Measurements from ENCODE around the gene TST. TPM values are rescaled to one million over a fixed set of nuclear protein-coding genes. Genes with fewer than 3 reads are reported as not detected.

Gene TST
- total and polyA plus RNA-seq, 10 of the 15 experiments (the other 5 are each of a cell fraction or from before 2014, with no cell fraction given) = 2.4 to 24.6 (median 10.4) TPM

- TF ChIP-seq, protein P1, sequence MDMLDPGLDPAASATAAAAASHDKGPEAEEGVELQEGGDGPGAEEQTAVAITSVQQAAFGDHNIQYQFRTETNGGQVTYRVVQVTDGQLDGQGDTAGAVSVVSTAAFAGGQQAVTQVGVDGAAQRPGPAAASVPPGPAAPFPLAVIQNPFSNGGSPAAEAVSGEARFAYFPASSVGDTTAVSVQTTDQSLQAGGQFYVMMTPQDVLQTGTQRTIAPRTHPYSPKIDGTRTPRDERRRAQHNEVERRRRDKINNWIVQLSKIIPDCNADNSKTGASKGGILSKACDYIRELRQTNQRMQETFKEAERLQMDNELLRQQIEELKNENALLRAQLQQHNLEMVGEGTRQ (IDR thresholded peaks at IDR 0.05; ENCODE audit: borderline replicate concordance, low read depth, low read length) = no peak
- TF ChIP-seq, protein P2, sequence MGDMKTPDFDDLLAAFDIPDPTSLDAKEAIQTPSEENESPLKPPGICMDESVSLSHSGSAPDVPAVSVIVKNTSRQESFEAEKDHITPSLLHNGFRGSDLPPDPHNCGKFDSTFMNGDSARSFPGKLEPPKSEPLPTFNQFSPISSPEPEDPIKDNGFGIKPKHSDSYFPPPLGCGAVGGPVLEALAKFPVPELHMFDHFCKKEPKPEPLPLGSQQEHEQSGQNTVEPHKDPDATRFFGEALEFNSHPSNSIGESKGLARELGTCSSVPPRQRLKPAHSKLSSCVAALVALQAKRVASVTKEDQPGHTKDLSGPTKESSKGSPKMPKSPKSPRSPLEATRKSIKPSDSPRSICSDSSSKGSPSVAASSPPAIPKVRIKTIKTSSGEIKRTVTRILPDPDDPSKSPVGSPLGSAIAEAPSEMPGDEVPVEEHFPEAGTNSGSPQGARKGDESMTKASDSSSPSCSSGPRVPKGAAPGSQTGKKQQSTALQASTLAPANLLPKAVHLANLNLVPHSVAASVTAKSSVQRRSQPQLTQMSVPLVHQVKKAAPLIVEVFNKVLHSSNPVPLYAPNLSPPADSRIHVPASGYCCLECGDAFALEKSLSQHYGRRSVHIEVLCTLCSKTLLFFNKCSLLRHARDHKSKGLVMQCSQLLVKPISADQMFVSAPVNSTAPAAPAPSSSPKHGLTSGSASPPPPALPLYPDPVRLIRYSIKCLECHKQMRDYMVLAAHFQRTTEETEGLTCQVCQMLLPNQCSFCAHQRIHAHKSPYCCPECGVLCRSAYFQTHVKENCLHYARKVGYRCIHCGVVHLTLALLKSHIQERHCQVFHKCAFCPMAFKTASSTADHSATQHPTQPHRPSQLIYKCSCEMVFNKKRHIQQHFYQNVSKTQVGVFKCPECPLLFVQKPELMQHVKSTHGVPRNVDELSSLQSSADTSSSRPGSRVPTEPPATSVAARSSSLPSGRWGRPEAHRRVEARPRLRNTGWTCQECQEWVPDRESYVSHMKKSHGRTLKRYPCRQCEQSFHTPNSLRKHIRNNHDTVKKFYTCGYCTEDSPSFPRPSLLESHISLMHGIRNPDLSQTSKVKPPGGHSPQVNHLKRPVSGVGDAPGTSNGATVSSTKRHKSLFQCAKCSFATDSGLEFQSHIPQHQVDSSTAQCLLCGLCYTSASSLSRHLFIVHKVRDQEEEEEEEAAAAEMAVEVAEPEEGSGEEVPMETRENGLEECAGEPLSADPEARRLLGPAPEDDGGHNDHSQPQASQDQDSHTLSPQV (IDR thresholded peaks at IDR 0.05) = no peak
These were observed 20.5 kb downstream of the TST start (continued) for GRCh38 chr22:36998620-36999351.

DNA sequence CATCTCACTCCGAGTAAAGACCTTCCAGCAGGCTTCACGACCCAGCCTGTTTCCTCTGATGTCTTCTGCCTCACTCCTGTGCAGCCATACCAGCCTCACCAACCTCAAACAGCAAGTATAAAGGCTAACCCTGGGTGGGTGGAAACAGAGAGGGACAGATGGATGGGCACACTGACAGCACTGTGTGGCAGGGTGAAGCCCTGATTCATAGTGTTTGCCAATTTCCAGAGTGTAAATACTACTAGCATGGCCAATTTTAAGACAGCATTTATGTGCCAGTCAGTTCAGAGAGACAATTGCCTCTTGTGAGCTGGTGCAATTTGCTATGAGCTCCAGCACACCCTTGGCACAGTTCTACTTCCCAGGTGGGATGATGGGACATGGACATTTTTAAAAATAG is 21.5 kb downstream of the TST start:
- Histone ChIP-seq H3K27ac (ENCODE audit: control insufficient read depth, insufficient read depth) (no peak overlapping the region), H3K27me3 (replicated peaks in 1 of 2; ENCODE audit: control insufficient read depth in 2 of 2, insufficient read depth in 2 of 2, low read length in 1 of 2) (peaks cover 0 to 3% of the 10 kb centered on the region in 2 experiments; a peak in 2 of 4 replicates), H3K9me3 (replicated peaks; ENCODE audit: control insufficient read depth, insufficient read depth, low read length) (no peaks in the 10 kb centered on the region), H3K79me2 (ENCODE audit: control insufficient read depth, insufficient read depth, low read length) (no peaks in the 10 kb centered on the region), H3K36me3 (ENCODE audit: control insufficient read depth in 2 of 2, insufficient read depth in 2 of 2, low read length in 1 of 2) (no peaks in the 10 kb centered on the region), H3K4me3 (no peak overlapping the region), H3K4me2 (ENCODE audit: control insufficient read depth, insufficient read depth) (no peak overlapping the region), H2AFZ (ENCODE audit: control insufficient read depth, low read depth, low read length) (no peak overlapping the region), H3K4me1 (ENCODE audit: control insufficient read depth, insufficient read depth, low read length) (no peaks in the 10 kb centered on the region), H4K20me1 (ENCODE audit: control insufficient read depth, insufficient read depth) (no peaks in the 10 kb centered on the region), H3K9ac (ENCODE audit: control insufficient read depth, insufficient read depth, low read length) (no peak overlapping the region)
- WGBS (ENCODE audit: insufficient coverage, insufficient replicate concordance, low lambda C conversion rate, missing lambda C conversion rate) = 16% methylated on average over 2 of the region's 2 CpGs
- in situ Hi-C loops (cut with MboI) = no loop called here
- no TSS peak for BruUV-seq (replicated peaks)
- no peak for FAIRE-seq
- ATAC-seq = no peak
- ChIA-PET POLR2A (no interaction called here), RAD21 (ENCODE audit: unreplicated experiment) (no interaction called here), CTCF (interaction anchor here (0.7 to 2.5 kb wide), 7 partner anchors 14 to 236 kb away, joined by 3 to 8 read pairs (median 3); no protein-coding TSS in a partner anchor), SMC1A (ENCODE audit: uncharacterized antibody, unreplicated experiment) (no interaction called here)
- DNase-seq (ENCODE audit: low read depth, low spot score) = no peak
- intact Hi-C loops (cut with micrococcal nuclease; ENCODE audit: unreplicated experiment) = no loop called here
- TF ChIP-seq CBX3 (IDR thresholded peaks at IDR 0.05; ENCODE audit: borderline replicate concordance, low read depth) = no peak
- no peak for TF ChIP-seq LARP7 (IDR thresholded peaks at IDR 0.05)
- TF ChIP-seq PAX5 (IDR thresholded peaks at IDR 0.05; ENCODE audit: borderline replicate concordance, low read depth, low read length) = no peak
- no peak for TF ChIP-seq HDAC2 (IDR thresholded peaks at IDR 0.05)
- no peak for TF ChIP-seq PBX3 (IDR thresholded peaks at IDR 0.05; ENCODE audit: insufficient replicate concordance, low read depth, low read length)
- TF ChIP-seq NR2C2 (IDR thresholded peaks at IDR 0.05; ENCODE audit: borderline replicate concordance, control insufficient read depth, insufficient read length, low read depth) = no peak
- TF ChIP-seq IRF3 (IDR thresholded peaks at IDR 0.05) = no peak
- no peak for TF ChIP-seq HDGF (IDR thresholded peaks at IDR 0.05)
- TF ChIP-seq RELA (IDR thresholded peaks at IDR 0.05; ENCODE audit: borderline replicate concordance, partially characterized antibody) = no peak
- TF ChIP-seq ZSCAN29 (IDR thresholded peaks at IDR 0.05) = no peak
- TF ChIP-seq, protein P3, sequence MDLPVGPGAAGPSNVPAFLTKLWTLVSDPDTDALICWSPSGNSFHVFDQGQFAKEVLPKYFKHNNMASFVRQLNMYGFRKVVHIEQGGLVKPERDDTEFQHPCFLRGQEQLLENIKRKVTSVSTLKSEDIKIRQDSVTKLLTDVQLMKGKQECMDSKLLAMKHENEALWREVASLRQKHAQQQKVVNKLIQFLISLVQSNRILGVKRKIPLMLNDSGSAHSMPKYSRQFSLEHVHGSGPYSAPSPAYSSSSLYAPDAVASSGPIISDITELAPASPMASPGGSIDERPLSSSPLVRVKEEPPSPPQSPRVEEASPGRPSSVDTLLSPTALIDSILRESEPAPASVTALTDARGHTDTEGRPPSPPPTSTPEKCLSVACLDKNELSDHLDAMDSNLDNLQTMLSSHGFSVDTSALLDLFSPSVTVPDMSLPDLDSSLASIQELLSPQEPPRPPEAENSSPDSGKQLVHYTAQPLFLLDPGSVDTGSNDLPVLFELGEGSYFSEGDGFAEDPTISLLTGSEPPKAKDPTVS (IDR thresholded peaks at IDR 0.05; ENCODE audit: low read depth, low read length) = no peak
